ENCODE measurements around the gene VPS13D.

Gene VPS13D

GRCh38 chr1:12405325-12406210 lies 175.7 kb downstream of the VPS13D start:
- H3K36me3 ChIP-seq (ENCODE audit: insufficient read depth, low read length): peaks cover 20% of the 10 kb centered on the region
- no peaks in the 10 kb centered on the region for H3F3A ChIP-seq (ENCODE audit: insufficient read depth, low read length)
- H3K4me2 ChIP-seq (ENCODE audit: low read length): no peak overlapping the region
- H3K4me3 ChIP-seq (ENCODE audit: low read depth, low read length, poor library complexity, severe bottlenecking): no peak overlapping the region
- TF ChIP-seq EZH2 (IDR thresholded peaks at IDR 0.05; ENCODE audit: borderline replicate concordance, low read length): no peak
- TF ChIP-seq CTCF (IDR thresholded peaks at IDR 0.05; ENCODE audit: low read length): 0 out of 2 replicates have a peak, but pooled peaks have one; percentile 3
- no peaks in the 10 kb centered on the region for H3K4me1 ChIP-seq (ENCODE audit: insufficient read depth, low read length, severe bottlenecking)
- H3K27ac ChIP-seq (ENCODE audit: low read depth, low read length, poor library complexity, severe bottlenecking): no peak overlapping the region
- no peak overlapping the region for H2AFZ ChIP-seq (ENCODE audit: low read length)
- H3K79me2 ChIP-seq (ENCODE audit: insufficient read depth, low read length): no peaks in the 10 kb centered on the region
- H3K9me3 ChIP-seq (ENCODE audit: low read length): 0 out of 2 replicates have a peak, but pooled peaks cover 4% of the 10 kb centered on the region
- no peaks in the 10 kb centered on the region for H3K27me3 ChIP-seq (ENCODE audit: insufficient read depth, low read length)
- no peaks in the 10 kb centered on the region for H4K20me1 ChIP-seq (ENCODE audit: insufficient read depth, low read length)
- H3K9me2 ChIP-seq (ENCODE audit: low read depth, low read length): no peaks in the 10 kb centered on the region
- H3K9ac ChIP-seq (ENCODE audit: low read length): no peak overlapping the region

DNA sequence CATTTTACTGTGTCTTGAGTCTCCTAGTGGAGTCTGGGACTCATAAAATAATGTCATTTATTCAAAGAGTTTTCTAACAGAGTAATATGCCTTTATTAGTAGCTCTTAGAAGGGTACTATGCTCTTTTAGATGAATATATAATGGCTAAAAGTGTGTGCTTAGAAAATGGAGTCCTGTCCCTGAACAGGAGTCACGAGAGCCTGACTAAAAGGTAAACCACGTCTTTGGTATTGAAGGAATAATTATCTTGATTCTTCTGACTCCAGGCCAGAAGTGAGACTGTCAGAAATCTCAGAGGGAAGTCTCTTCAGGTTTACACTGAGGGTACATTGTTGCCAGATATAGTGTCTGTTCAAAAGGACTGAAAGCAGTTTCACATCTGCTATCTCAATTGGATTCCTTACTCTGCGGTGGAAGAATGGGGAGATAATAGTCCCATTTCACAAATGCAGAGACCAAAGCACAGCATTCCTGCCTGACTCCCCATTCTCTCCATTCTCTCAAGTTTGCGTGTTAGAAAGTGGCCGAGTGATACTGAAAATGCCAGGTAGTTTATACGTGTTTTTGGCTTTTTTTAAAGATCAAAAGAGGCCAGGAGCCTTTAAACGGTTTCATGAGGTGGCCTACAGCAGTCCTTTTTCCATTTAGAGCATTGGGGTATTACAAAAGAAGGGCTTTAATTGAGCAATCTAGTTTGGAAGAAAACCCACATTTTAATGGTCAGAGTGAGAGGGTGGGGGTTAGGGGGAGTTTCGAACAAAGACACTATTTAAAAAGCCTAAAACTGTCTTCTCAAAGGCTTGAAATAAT lies 176.6 kb downstream of the VPS13D start:
- Histone ChIP-seq H3K36me3 (ENCODE audit: insufficient read depth, low read length) (peaks cover 20% of the 10 kb centered on the region), H4K20me1 (ENCODE audit: insufficient read depth, low read length) (no peaks in the 10 kb centered on the region), H2AFZ (ENCODE audit: low read length) (no peak overlapping the region), H3K9me2 (ENCODE audit: low read depth, low read length) (no peaks in the 10 kb centered on the region), H3K27ac (ENCODE audit: low read depth, low read length, poor library complexity, severe bottlenecking) (no peak overlapping the region), H3F3A (ENCODE audit: insufficient read depth, low read length) (no peaks in the 10 kb centered on the region), H3K4me3 (ENCODE audit: low read depth, low read length, poor library complexity, severe bottlenecking) (no peak overlapping the region), H3K27me3 (ENCODE audit: insufficient read depth, low read length) (no peaks in the 10 kb centered on the region), H3K9me3 (ENCODE audit: low read length) (peaks cover 7% of the 10 kb centered on the region; the same call in 1 of the 2 replicates), H3K4me1 (ENCODE audit: insufficient read depth, low read length, severe bottlenecking) (no peaks in the 10 kb centered on the region), H3K4me2 (ENCODE audit: low read length) (no peak overlapping the region), H3K9ac (ENCODE audit: low read length) (no peak overlapping the region), H3K79me2 (ENCODE audit: insufficient read depth, low read length) (no peaks in the 10 kb centered on the region)
- TF ChIP-seq CTCF (IDR thresholded peaks at IDR 0.05; ENCODE audit: low read length) (no peak), EZH2 (IDR thresholded peaks at IDR 0.05; ENCODE audit: borderline replicate concordance, low read length) (no peak)

DNA sequence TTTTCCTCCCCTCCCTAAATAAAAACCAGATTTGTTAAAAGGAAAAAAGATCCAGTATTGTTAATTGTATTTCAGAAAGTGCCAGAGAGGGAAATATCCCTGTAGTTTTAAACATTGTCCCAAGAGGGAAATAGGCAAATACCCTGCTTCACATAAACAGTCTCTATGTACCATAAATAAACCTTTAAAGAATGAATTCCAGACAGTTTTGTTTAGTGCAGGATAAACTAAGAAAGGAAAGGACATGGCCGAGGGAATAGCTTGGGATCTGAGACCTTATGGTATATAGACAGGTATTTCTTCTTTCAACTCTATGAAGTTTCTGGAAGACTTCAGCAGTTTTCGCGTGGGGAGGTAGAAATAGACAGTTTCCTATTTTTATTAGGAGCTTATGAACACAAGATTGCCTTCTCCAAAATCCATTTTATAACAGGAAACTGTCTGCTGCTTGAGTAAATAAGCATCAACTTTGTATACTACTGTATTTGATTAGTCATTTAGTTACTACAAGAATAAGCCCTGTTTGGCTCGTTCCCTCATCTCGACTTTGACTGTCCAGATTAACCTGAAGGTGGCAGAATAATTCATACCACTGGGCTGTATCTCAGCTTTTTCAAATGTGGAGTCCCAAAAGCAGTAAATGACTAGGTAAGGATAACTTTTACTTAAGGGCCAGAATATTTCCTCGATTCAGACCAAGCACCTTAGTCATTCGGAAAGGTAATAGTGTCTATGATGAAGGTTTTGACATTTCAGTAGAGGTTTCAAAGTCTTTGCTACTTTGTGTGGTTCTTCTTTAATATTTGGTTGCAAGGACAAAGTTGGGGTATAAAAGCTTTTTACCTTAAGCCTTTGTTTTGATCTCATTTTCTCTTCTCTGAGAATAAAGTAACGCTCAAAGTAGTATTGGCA lies 177.5 kb downstream of the VPS13D start:
- Histone ChIP-seq H3K27me3 (ENCODE audit: insufficient read depth, low read length) (no peaks in the 10 kb centered on the region), H3K4me1 (ENCODE audit: insufficient read depth, low read length, severe bottlenecking) (no peaks in the 10 kb centered on the region), H3K9me3 (ENCODE audit: low read length) (peaks cover 7% of the 10 kb centered on the region; the same call in 1 of the 2 replicates), H3K79me2 (ENCODE audit: insufficient read depth, low read length) (no peaks in the 10 kb centered on the region), H3K36me3 (ENCODE audit: insufficient read depth, low read length) (peaks cover 20% of the 10 kb centered on the region), H2AFZ (ENCODE audit: low read length) (no peak overlapping the region), H3K9me2 (ENCODE audit: low read depth, low read length) (no peaks in the 10 kb centered on the region), H3K27ac (ENCODE audit: low read depth, low read length, poor library complexity, severe bottlenecking) (no peak overlapping the region), H4K20me1 (ENCODE audit: insufficient read depth, low read length) (no peaks in the 10 kb centered on the region), H3K4me3 (ENCODE audit: low read depth, low read length, poor library complexity, severe bottlenecking) (no peak overlapping the region), H3K4me2 (ENCODE audit: low read length) (no peak overlapping the region), H3K9ac (ENCODE audit: low read length) (no peak overlapping the region), H3F3A (ENCODE audit: insufficient read depth, low read length) (no peaks in the 10 kb centered on the region)
- TF ChIP-seq CTCF (IDR thresholded peaks at IDR 0.05; ENCODE audit: low read length) (peak; percentile 34; the same call in 1 of the 2 replicates), EZH2 (IDR thresholded peaks at IDR 0.05; ENCODE audit: borderline replicate concordance, low read length) (no peak)
